Measurements from ENCODE around the gene HNF4A. TPM values are rescaled to one million over a fixed set of nuclear protein-coding genes. Genes with fewer than 3 reads are reported as not detected.
"Not testable (repeated sequence)": the region's sequence is repeated elsewhere in the genome, so short reads cannot be mapped to it uniquely, and the experiment has no call there.

HNF4A gene
- total and polyA plus RNA-seq, 2 donors: 0.09 TPM; not detected in 1

DNA sequence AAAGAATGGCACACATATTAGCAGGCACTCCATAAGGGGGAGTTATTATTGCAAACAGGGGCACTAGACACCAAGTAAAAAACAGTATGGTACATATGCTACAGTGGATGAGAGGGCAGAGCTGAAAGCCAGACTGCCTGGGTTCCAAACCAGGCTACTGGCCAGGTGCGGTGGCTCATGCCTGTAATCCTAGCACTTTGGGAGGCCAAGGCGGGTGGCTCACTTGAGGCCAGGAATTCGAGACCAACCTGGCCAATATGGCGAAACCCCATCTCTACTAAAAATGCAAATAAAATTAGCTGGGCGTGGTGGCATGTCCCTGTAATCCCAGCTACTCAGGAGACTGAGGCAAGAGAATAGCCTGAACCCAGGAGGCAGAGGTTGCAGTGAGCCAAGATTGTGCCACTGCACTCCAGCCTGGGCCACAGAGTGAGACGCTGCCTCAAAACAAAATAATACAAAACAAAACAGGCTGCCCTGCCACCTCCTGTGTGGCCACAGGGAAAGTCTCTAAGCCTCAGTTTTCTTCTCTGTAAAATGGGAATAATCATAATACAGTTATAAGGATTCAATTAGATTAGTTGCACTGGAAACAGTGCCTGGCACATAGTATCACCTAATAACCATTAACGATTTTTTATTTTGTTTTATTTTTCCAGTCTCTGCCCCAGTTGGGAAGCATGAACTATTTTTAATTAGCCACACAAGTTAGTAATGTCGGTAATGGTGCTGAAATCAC is 112.7 kb downstream of the HNF4A start:
- Histone ChIP-seq H3K27ac (ENCODE audit: low read depth) (no peak overlapping the region), H3K4me3 (ENCODE audit: low read depth, low read length) (no peak overlapping the region), H3K4me1 (ENCODE audit: insufficient read depth) (no peaks in the 10 kb centered on the region), H3K36me3 (ENCODE audit: insufficient read depth) (no peaks in the 10 kb centered on the region)
- no peak for DNase-seq (ENCODE audit: extremely low spot score)
- 90% methylated on average over 8 of the region's 8 CpGs for WGBS

DNA sequence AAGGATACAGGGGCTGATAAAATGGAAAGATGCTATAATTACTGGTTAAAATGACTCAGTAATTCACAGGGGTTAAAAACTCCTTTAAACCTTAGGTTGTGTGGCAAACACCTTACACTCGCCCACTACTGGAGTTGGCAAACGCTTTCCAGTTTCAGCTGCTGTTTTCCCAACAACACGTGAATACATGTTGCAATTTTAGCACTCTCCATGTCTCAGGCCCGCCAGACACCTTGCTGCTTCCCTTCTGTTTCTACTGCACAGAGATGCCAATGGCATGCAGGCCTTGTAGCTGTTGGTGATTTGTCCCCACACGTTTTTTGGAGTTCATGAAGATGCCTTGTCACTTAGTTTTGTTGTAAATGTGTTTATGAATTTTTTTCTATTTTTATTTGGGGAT is 114.8 kb downstream of the HNF4A start:
- 58% methylated on average over 5 of the region's 5 CpGs for WGBS
- Histone ChIP-seq H3K27ac (ENCODE audit: low read depth) (no peak overlapping the region), H3K36me3 (ENCODE audit: insufficient read depth) (no peaks in the 10 kb centered on the region), H3K4me3 (ENCODE audit: low read depth, low read length) (no peak overlapping the region), H3K4me1 (ENCODE audit: insufficient read depth) (no peaks in the 10 kb centered on the region)
- DNase-seq (ENCODE audit: extremely low spot score): no peak

DNA sequence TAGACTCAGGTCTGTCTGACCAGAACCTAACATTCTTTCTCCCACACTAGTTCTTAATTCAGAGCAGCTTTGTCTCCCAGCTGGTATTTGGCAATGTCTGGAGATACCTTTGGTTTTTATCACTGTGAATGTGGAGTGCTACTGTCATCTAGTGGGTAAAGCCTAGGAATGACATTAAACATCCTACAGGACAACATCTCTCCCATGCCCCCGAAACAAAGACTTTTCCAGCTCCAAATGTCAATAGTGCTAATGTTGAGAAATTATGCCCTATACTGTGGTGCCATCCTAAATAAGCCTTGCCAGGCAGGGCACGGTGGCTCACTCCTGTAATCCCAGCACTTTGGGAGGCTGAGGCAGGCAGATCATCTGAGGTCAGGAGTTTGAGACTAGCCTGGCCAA is 116.0 kb downstream of the HNF4A start:
- H3K4me1 ChIP-seq (ENCODE audit: insufficient read depth): no peaks in the 10 kb centered on the region
- no peak for DNase-seq (ENCODE audit: extremely low spot score)
- 50% methylated on average over 2 of the region's 2 CpGs for whole genome bisulfite sequencing
- H3K36me3 ChIP-seq (ENCODE audit: insufficient read depth): no peaks in the 10 kb centered on the region
- H3K27ac ChIP-seq (ENCODE audit: low read depth): no peak overlapping the region
- no peak overlapping the region for H3K4me3 ChIP-seq (ENCODE audit: low read depth, low read length)

DNA sequence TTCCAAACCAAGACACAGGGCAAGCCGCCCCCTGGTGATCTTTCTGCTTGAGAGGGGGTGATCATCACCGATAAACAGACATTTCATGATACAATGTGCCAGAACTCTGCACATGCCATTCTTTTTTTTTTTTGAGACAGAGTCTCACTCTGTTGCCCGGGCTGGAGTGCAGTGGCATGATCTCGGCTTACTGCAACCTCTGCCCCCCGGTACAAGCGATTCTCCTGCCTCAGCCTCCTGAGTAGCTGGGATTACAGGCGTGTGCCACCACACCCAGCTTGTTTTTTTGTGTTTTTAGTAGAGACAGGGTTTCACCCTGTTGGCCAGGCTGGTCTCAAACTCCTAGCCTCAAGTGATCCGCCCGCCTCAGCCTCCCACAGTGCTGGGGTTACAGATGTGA is 116.8 kb downstream of the HNF4A start:
- DNase-seq (ENCODE audit: extremely low spot score); H3K4me3 ChIP-seq (ENCODE audit: low read depth, low read length); H3K4me1 ChIP-seq (ENCODE audit: insufficient read depth); H3K36me3 ChIP-seq (ENCODE audit: insufficient read depth); H3K27ac ChIP-seq (ENCODE audit: low read depth): not testable (repeated sequence)
- 85% methylated on average over 9 of the region's 9 CpGs for WGBS

DNA sequence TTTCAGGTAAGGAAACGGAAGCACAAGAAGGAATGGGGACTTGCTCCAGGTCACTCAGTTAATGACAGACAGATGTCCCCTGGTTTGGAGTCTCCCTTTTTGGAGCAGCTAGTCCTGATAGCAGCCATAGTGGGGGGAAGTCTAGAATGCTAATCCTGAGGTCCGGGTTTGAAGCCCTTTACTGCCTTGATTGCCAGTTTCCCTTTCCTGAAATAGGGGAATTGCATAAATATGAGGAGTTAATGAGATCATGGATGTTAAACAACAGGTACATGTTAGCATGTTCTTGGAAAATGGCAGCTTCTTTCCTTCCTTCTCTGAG is 119.8 kb downstream of the HNF4A start:
- WGBS: 5% methylated on average over 2 of the region's 2 CpGs
- H3K4me3 ChIP-seq (ENCODE audit: low read depth, low read length): peak overlapping the region; percentile 73

DNA sequence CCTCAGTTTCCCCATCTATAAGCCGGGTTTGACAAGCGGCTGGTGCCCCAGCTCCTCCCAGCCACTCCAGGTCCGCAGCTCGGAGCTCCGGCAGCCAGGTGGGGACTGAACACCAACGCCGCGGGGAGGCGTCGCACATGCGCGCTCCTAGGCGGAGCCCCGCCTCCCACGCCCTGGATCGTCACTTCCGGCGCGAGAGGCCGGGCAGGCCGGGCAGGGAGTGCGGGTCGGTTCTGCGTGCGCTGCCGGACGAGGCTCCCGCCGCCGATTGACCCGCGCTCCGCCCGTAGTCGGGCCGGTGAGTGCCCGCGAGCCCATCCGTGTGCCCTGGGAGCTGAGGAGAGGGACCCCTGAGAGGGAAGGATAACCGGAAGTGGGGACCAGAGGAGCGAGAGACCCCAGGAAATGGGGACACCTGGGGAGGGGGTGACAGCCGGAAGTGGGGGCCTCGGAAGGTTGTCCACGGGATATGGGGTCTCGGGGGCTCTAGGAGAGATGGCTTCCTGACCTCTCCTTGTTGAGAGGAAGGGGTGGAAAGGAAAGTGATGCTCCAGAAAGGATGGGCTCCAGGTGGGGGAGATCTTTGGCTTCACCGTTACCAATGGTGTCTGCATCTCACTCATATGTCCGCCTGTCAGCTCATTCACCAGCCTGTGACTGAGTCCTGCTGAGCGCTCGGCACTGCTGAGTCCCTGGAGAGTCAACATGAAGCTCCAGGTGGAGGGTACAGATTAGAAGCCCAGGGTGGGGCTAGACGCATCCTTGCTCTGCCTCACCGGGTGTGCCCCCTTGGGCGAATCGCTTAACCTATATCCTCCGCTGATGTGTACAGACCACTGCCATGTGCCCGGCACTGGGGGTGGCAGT is 120.4 kb downstream of the HNF4A start, which contains the start of gene TTPAL:
TSS of gene TTPAL (plus strand) at position 181 of the 867 bp plus-strand sequence. CDS start 4,126 bp downstream, outside the sequence.
- WGBS: 2% methylated on average over 55 of the region's 55 CpGs
- DNase-seq (ENCODE audit: extremely low spot score): peak; percentile 74
- Histone ChIP-seq H3K27ac (ENCODE audit: low read depth) (peak within 1 kb of the TSS; percentile 91), H3K4me3 (ENCODE audit: low read depth, low read length) (peak within 1 kb of the TSS; percentile 73), H3K36me3 (ENCODE audit: insufficient read depth) (peaks cover 3% of the 10 kb centered on the region), H3K4me1 (ENCODE audit: insufficient read depth) (no peaks in the 10 kb centered on the region)

More for the DNA sequence above, 119.8 kb downstream of the HNF4A start:
- Histone ChIP-seq H3K4me1 (ENCODE audit: insufficient read depth) (no peaks in the 10 kb centered on the region), H3K36me3 (ENCODE audit: insufficient read depth) (peaks cover 3% of the 10 kb centered on the region), H3K27ac (ENCODE audit: low read depth) (no peak overlapping the region)
- DNase-seq (ENCODE audit: extremely low spot score): no peak

DNA sequence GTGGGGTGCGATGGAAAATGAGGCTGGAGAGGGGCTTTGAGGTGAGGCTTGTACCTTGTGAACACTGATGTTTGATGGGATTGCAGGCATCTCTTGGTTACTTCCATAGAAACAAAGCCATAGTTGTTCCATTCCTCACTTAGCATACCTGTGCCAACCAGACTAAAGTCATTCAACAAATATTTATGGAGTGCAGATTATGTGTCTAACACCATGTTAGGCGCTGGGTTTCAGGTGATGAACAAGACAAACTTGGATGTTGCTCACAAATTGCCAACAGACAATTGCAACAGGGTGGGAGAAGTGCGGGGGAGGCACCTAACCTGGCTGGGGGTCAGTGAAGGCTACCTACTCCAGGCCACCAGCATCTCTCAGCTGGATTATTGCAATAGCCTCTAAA is 121.7 kb downstream of the HNF4A start:
- Histone ChIP-seq H3K4me1 (ENCODE audit: insufficient read depth) (no peaks in the 10 kb centered on the region), H3K36me3 (ENCODE audit: insufficient read depth) (peaks cover 3% of the 10 kb centered on the region), H3K4me3 (ENCODE audit: low read depth, low read length) (no peak overlapping the region), H3K27ac (ENCODE audit: low read depth) (no peak overlapping the region)
- DNase-seq (ENCODE audit: extremely low spot score): no peak
- WGBS: 96% methylated on average over 3 of the region's 3 CpGs

DNA sequence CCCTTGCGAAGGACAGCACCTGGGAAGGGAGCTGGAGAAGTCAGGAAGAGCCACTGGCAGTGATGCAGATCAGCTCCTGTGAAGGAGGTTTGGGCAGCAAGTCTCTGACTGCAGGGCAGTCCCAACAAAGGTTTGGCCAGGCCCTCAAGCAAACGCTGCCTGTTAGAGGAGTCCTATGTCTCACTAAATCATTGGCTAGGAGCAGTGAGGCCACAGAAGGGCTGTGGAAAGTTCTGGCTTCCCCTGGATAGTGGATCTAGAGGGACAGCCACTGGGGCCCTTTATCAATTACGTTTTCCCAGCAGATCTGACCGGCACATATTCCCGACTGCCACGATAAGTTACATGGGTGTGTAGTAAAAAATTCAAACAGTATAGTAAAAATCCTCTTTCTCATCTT is 122.7 kb downstream of the HNF4A start:
- DNase-seq (ENCODE audit: extremely low spot score): no peak
- peaks cover 3% of the 10 kb centered on the region for H3K36me3 ChIP-seq (ENCODE audit: insufficient read depth)
- 65% methylated on average over 6 of the region's 6 CpGs for WGBS
- H3K27ac ChIP-seq (ENCODE audit: low read depth): no peak overlapping the region
- H3K4me3 ChIP-seq (ENCODE audit: low read depth, low read length): no peak overlapping the region
- no peaks in the 10 kb centered on the region for H3K4me1 ChIP-seq (ENCODE audit: insufficient read depth)

DNA sequence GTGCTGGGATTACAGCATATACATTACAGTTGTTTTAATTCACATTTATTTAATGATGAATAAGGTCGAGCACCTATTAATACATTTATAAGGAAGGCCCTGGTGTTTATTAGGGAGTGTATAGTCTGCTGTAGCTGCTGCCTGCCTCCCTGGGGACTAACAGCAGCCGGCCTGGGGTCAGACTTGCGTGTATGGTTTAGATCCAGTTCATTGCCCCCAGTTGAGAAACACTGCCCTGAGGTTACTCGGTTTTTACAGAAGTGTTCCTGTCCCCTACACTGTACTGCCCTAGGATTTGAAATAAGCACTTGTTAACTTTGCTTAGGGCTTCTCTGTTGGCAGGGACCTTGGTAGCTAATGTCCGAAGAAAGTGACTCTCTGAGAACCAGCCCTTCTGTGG is 124.1 kb downstream of the HNF4A start:
- Histone ChIP-seq H3K36me3 (ENCODE audit: insufficient read depth) (peaks cover 6% of the 10 kb centered on the region), H3K4me1 (ENCODE audit: insufficient read depth) (no peaks in the 10 kb centered on the region), H3K4me3 (ENCODE audit: low read depth, low read length) (no peak overlapping the region), H3K27ac (ENCODE audit: low read depth) (no peak overlapping the region)
- no peak for DNase-seq (ENCODE audit: extremely low spot score)
- WGBS: 83% methylated on average over 5 of the region's 5 CpGs

DNA sequence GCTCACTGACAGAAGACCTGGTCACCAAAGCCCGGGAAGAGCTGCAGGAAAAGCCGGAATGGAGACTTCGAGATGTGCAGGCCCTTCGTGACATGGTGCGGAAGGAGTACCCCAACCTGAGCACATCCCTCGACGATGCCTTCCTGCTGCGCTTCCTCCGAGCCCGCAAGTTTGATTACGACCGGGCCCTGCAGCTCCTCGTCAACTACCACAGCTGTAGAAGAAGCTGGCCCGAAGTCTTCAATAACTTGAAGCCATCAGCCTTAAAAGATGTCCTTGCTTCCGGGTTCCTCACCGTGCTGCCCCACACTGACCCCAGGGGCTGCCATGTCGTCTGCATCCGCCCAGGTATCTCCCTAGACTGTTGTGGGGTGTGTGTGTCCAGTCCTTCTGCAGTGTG is 124.6 kb downstream of the HNF4A start:
- DNase-seq (ENCODE audit: extremely low spot score): no peak
- 94% methylated on average over 18 of the region's 18 CpGs for WGBS

DNA sequence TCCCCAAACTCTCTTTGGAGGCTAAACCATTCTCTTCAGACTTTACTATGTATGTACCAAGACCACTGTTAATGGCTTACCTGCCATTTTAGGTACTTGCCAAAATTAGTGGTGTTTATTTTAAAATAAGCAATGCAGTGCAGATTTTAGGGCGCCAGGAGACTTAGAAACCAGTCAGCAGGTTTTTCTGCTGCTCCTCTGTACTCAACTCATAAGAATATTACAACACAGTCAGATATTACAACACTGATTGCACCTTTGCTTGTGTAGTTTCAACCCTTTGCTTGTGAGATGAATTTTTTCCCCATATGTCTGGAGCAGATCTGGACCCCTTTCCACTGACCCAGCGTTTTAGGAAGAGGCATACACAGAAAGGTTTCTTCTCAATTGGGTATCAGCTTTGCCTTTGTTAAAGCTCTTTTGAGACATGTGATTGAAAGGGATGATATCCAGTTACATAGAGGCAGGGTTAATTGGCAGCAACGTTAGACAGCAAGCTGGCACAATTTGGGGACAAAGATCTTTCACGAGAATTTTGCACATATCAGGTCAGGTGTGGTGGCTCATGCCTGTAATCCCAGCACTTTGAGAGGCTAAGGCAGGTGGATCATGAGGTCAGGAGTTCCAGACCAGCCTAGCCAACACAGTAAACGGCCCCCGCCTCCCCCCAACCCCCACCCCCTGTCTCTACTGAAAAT is 126.4 kb downstream of the HNF4A start:
- H3K4me3 ChIP-seq (ENCODE audit: low read depth, low read length): no peak overlapping the region
- WGBS: 82% methylated on average over 6 of the region's 6 CpGs
- H3K36me3 ChIP-seq (ENCODE audit: insufficient read depth): peaks cover 6% of the 10 kb centered on the region
- H3K27ac ChIP-seq (ENCODE audit: low read depth): no peak overlapping the region
- DNase-seq (ENCODE audit: extremely low spot score): no peak
- H3K4me1 ChIP-seq (ENCODE audit: insufficient read depth): no peaks in the 10 kb centered on the region

More for the DNA sequence above, 124.6 kb downstream of the HNF4A start:
- Histone ChIP-seq H3K36me3 (ENCODE audit: insufficient read depth) (peaks cover 6% of the 10 kb centered on the region), H3K4me3 (ENCODE audit: low read depth, low read length) (no peak overlapping the region), H3K27ac (ENCODE audit: low read depth) (no peak overlapping the region), H3K4me1 (ENCODE audit: insufficient read depth) (no peaks in the 10 kb centered on the region)

DNA sequence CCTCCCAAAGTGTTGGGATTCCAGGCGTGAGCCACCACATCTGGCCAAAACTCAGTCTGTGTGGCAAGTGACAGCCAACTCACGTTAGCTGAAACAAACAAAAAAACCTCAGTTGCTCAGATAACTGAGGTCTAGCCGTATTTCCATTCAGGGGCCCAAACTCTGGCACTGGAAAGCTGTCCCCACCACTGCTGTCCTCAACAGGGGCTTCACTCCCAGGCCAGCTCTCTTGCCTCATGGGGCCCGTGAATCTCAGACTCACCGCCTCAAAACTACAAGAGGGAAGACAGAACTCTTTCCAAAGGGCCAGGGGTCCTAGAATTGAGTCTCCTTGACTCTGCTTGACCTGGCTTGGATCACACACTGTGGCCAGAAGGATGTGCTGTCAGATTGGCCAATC is 127.6 kb downstream of the HNF4A start:
- Histone ChIP-seq H3K4me3 (ENCODE audit: low read depth, low read length) (no peak overlapping the region), H3K36me3 (ENCODE audit: insufficient read depth) (peaks cover 6% of the 10 kb centered on the region), H3K27ac (ENCODE audit: low read depth) (no peak overlapping the region), H3K4me1 (ENCODE audit: insufficient read depth) (no peaks in the 10 kb centered on the region)
- 83% methylated on average over 5 of the region's 5 CpGs for WGBS
- no peak for DNase-seq (ENCODE audit: extremely low spot score)
